IMR-90 (cell line): ENCODE measurements around the gene RPL35. TPM values are rescaled to one million over a fixed set of nuclear protein-coding genes. Genes with fewer than 3 reads are reported as not detected.

ENCODE experiments used
- ATAC-seq: fragments of 200-7000 bp; cut with Tn5 transposase; 2 replicates; pipeline ENCODE4 v1.9.1; 2020; ENCODE audit warnings: low read depth, mild to moderate bottlenecking, moderate library complexity
- BruUV-seq: library from RNA; stranded (reverse); fragments of 400-500 nt; replicated peaks from 2 replicates; lab custom pipeline; 2021; lab: Mats Ljungman, UMichigan
- CTCF ChIA-PET: fragments of 300-600 bp; formaldehyde crosslinking; extraction: SDS; loops from one replicate; lab custom pipeline; 2021; ENCODE audit warnings: antibody characterized with exemption; lab: Yijun Ruan, JAX
- POLR2A ChIA-PET: fragments of 300-600 bp; sonication (Branson Sonifier 250); formaldehyde crosslinking; loops from one replicate; lab custom pipeline; 2022; ENCODE audit warnings: antibody characterized with exemption; ENCODE audit not compliant: unreplicated experiment; lab: Charles Lee
- DNase-seq: peaks from one replicate; pipeline ENCODE4 v3.0.0; 2013
- H2AFZ ChIP-seq: replicated peaks from 2 replicates; pipeline ENCODE3; 2013; ENCODE audit warnings: low read length, mild to moderate bottlenecking; ENCODE audit not compliant: poor library complexity
- H2AK5ac ChIP-seq: 2 replicates; pipeline ENCODE4 v1.6.1; 2013; ENCODE audit warnings: low read depth, low read length, inconsistent platforms
- H2AK9ac ChIP-seq: replicated peaks from 2 replicates; pipeline ENCODE3; 2013; ENCODE audit warnings: mild to moderate bottlenecking, low read depth, low read length, moderate library complexity; ENCODE audit not compliant: poor library complexity
- H2BK120ac ChIP-seq: 2 replicates; pipeline ENCODE4 v1.6.1; 2013; ENCODE audit warnings: low read depth, low read length, inconsistent platforms
- H2BK15ac ChIP-seq: 3 replicates; pipeline ENCODE4 v1.6.1; 2013; ENCODE audit warnings: low read depth, low read length, inconsistent platforms
- H2BK20ac ChIP-seq: 2 replicates; pipeline ENCODE4 v1.6.1; 2013; ENCODE audit warnings: low read depth, mild to moderate bottlenecking, inconsistent platforms, low read length, moderate library complexity
- H2BK5ac ChIP-seq: 2 replicates; pipeline ENCODE4 v1.6.1; 2013; ENCODE audit warnings: mild to moderate bottlenecking, low read depth, low read length, inconsistent platforms; ENCODE audit not compliant: poor library complexity, severe bottlenecking
- H3K14ac ChIP-seq: replicated peaks from 2 replicates; pipeline ENCODE4 v1.6.1; 2013; ENCODE audit warnings: low read depth, low read length, inconsistent platforms
- H3K18ac ChIP-seq: 2 replicates; pipeline ENCODE4 v1.6.1; 2013; ENCODE audit warnings: low read depth, low read length, control low read depth
- H3K23ac ChIP-seq: 2 replicates; pipeline ENCODE4 v1.6.1; 2013; ENCODE audit warnings: low read depth, low read length, inconsistent platforms
- H3K27ac ChIP-seq: 2 replicates; pipeline ENCODE4 v1.5.1; 2013; ENCODE audit warnings: mild to moderate bottlenecking, control low read depth, low read length; ENCODE audit not compliant: insufficient read depth
- H3K27me3 ChIP-seq: 2 replicates; pipeline ENCODE4 v1.6.1; 2013; ENCODE audit warnings: low read length; ENCODE audit not compliant: control insufficient read depth, insufficient read depth
- H3K36me3 ChIP-seq: 2 replicates; pipeline ENCODE4 v1.6.1; 2013; ENCODE audit warnings: low read length, mixed read lengths; ENCODE audit not compliant: control insufficient read depth, insufficient read depth
- H3K4ac ChIP-seq: 2 replicates; pipeline ENCODE4 v1.6.1; 2013; ENCODE audit warnings: low read depth, low read length, inconsistent platforms
- H3K4me1 ChIP-seq: 2 replicates; pipeline ENCODE4 v1.6.1; 2013; ENCODE audit warnings: low read length, mixed read lengths; ENCODE audit not compliant: control insufficient read depth, insufficient read depth
- H3K4me2 ChIP-seq: 2 replicates; pipeline ENCODE4 v1.6.1; 2013; ENCODE audit warnings: low read depth, mild to moderate bottlenecking, control low read depth, low read length, moderate library complexity
- H3K4me3 ChIP-seq: 2 replicates; pipeline ENCODE4 v1.5.1; 2013; ENCODE audit warnings: low read depth, mild to moderate bottlenecking, control low read depth, low read length, moderate library complexity; ENCODE audit not compliant: insufficient read depth
- H3K56ac ChIP-seq: 2 replicates; pipeline ENCODE4 v1.6.1; 2013; ENCODE audit warnings: low read length, inconsistent platforms; ENCODE audit not compliant: insufficient read depth; ENCODE audit errors: extremely low read depth
- H3K79me1 ChIP-seq, 2 experiments: 2 replicates each; pipeline ENCODE4 v1.6.1; 2013; ENCODE audit warnings: low read length in 2 of 2, inconsistent platforms in 1 of 2, low read depth in 1 of 2
- H3K9ac ChIP-seq: 2 replicates; pipeline ENCODE4 v1.6.1; 2013; ENCODE audit warnings: low read depth, low read length, control low read depth
- H3K9me1 ChIP-seq: 2 replicates; pipeline ENCODE4 v1.6.1; 2013; ENCODE audit warnings: low read length, inconsistent platforms; ENCODE audit not compliant: insufficient read depth
- H3K9me3 ChIP-seq: 2 replicates; pipeline ENCODE4 v1.6.1; 2013; ENCODE audit warnings: low read length; ENCODE audit not compliant: control insufficient read depth, insufficient read depth
- H4K20me1 ChIP-seq: 2 replicates; pipeline ENCODE4 v1.6.1; 2013; ENCODE audit warnings: low read length, inconsistent platforms; ENCODE audit not compliant: insufficient read depth
- H4K5ac ChIP-seq: 2 replicates; pipeline ENCODE4 v1.6.1; 2013; ENCODE audit warnings: mild to moderate bottlenecking, low read depth, low read length, control low read depth
- H4K8ac ChIP-seq, 2 experiments: 2 replicates each; pipeline ENCODE4 v1.6.1; 2013; ENCODE audit warnings: low read depth in 2 of 2, low read length in 2 of 2, control low read depth in 1 of 2, inconsistent platforms in 1 of 2
- H4K91ac ChIP-seq: 2 replicates; pipeline ENCODE4 v1.6.1; 2013; ENCODE audit warnings: low read depth, low read length, inconsistent platforms; ENCODE audit not compliant: insufficient read depth
- BHLHE40 ChIP-seq: fragments of 150-350 bp; IDR thresholded peaks from 2 replicates; pipeline ENCODE4 v1.6.1; 2016; ENCODE audit warnings: mild to moderate bottlenecking, low read depth, low read length
- CEBPB ChIP-seq: IDR thresholded peaks from 2 replicates; pipeline ENCODE4 v1.6.1; 2012; ENCODE audit warnings: low read depth, low read length, improper control_type of control experiment
- CHD1 ChIP-seq: IDR thresholded peaks from 2 replicates; pipeline ENCODE4 v1.6.1; 2012; ENCODE audit warnings: low read depth, low read length, improper control_type of control experiment
- ELK1 ChIP-seq: fragments of 150-350 bp; IDR thresholded peaks from 2 replicates; pipeline ENCODE4 v1.6.1; 2016; ENCODE audit warnings: low read depth, mild to moderate bottlenecking, low read length, moderate library complexity, borderline replicate concordance
- FOS ChIP-seq: fragments of 150-350 bp; IDR thresholded peaks from 2 replicates; pipeline ENCODE4 v1.6.1; 2016; ENCODE audit warnings: low read depth, low read length
- MAZ ChIP-seq: IDR thresholded peaks from 2 replicates; pipeline ENCODE4 v1.6.1; 2012; ENCODE audit warnings: low read depth, mild to moderate bottlenecking, low read length, improper control_type of control experiment, moderate library complexity, borderline replicate concordance
- MXI1 ChIP-seq: IDR thresholded peaks from 2 replicates; pipeline ENCODE4 v1.6.1; 2012; ENCODE audit warnings: low read depth, mild to moderate bottlenecking, low read length, moderate library complexity, borderline replicate concordance
- NFE2L2 ChIP-seq: fragments of 150-350 bp; IDR thresholded peaks from 2 replicates; pipeline ENCODE4 v1.6.1; 2016; ENCODE audit warnings: low read depth, mild to moderate bottlenecking, low read length
- RFX5 ChIP-seq: IDR thresholded peaks from 2 replicates; pipeline ENCODE4 v1.8.0; 2012; ENCODE audit warnings: low read depth, mild to moderate bottlenecking, low read length, moderate library complexity
- SMC3 ChIP-seq: fragments of 150-350 bp; IDR thresholded peaks from 2 replicates; pipeline ENCODE4 v1.6.1; 2016; ENCODE audit warnings: low read depth, mild to moderate bottlenecking, antibody characterized with exemption, low read length, moderate library complexity
- USF2 ChIP-seq: fragments of 150-350 bp; IDR thresholded peaks from 2 replicates; pipeline ENCODE4 v1.6.1; 2017; ENCODE audit warnings: mild to moderate bottlenecking, antibody characterized with exemption, low read length, low read depth
- whole genome bisulfite sequencing, 2 experiments: methylation state at CpG; one replicate each; pipeline versions ENCODE4 v1.1.5 to v1.1.7; 2013; ENCODE audit warnings: missing lambda C conversion rate in 2 of 2; ENCODE audit not compliant: insufficient read length in 1 of 2; ENCODE audit errors: extremely low coverage in 2 of 2; 5-methylcytosine and 5-hydroxymethylcytosine counted together
- dilution Hi-C: fragments of 300-500 bp; cut with HindIII; formaldehyde crosslinking; loops from one replicate; pipeline ENCODE4 v1.14.3; 2018; ENCODE audit warnings: low sequenced_read_pairs; ENCODE audit not compliant: unreplicated experiment
- in situ Hi-C: fragments of 300-500 bp; cut with MboI; formaldehyde crosslinking; loops from 3 replicates; pipeline ENCODE4 v1.14.3; 2019; ENCODE audit warnings: low sequenced_read_pairs, inconsistent platforms, mixed read lengths
- intact Hi-C: fragments of 100-400 bp; cut with micrococcal nuclease; formaldehyde crosslinking; loops from 2 replicates; pipeline ENCODE4 v1.10.0; 2022
- polyA plus RNA-seq, 3 experiments: library from polyadenylated mRNA; depleted of rRNA; stranded (reverse); fragments of >200 nt; gene quantifications; 2 replicates each; pipeline ENCODE4 v1.2.3, GENCODE V29; 2012; ENCODE audit warnings: low replicate concordance in 1 of 3
- total RNA-seq: library from RNA; depleted of rRNA; stranded (reverse); fragments of >200 nt; gene quantifications from 2 replicates; pipeline ENCODE4 v1.2.3, GENCODE V29; 2012
- TF ChIP-seq, protein P1 (sequence below): conservative IDR thresholded peaks from 2 replicates; pipeline ENCODE4 v1.5.1; 2012; ENCODE audit warnings: mild to moderate bottlenecking, low read depth, low read length, improper control_type of control experiment

Gene RPL35
- total and polyA plus RNA-seq, 2 of the 4 experiments (the other 2 are of a cell fraction) = 881 to 1,650 TPM

GRCh38 chr9:124870723-124871122 lies 9.0 kb upstream of the RPL35 start:
- Histone ChIP-seq H4K91ac (peak overlapping the region; percentile 17; the same call in 1 of the 2 replicates), H4K20me1 (peaks cover 53% of the 10 kb centered on the region), H3K56ac (0 out of 2 replicates have a peak overlapping the region, but pooled peaks have one; percentile 45), H2BK5ac (peak overlapping the region; percentile 86), H3K4ac (peak overlapping the region; percentile 86), H2AK9ac (peak overlapping the region; percentile 97), H3K9ac (peak overlapping the region; percentile 98), H3K36me3 (peaks cover 31% of the 10 kb centered on the region), H3K18ac (no peak overlapping the region; the same call in 1 of the 2 replicates), H3K14ac (peak overlapping the region; percentile 85), H2BK120ac (no peak overlapping the region), H3K23ac (peak overlapping the region; percentile 96), H3K9me3 (no peaks in the 10 kb centered on the region), H4K5ac (peak overlapping the region; percentile 6; the same call in 1 of the 2 replicates), H3K9me1 (peaks cover 16% of the 10 kb centered on the region; the same call in 1 of the 2 replicates), H3K79me1 (peaks cover 15 to 76% of the 10 kb centered on the region in 2 experiments; a peak in 3 of 4 replicates), H3K27ac (peak overlapping the region; percentile 94), H4K8ac (peak overlapping the region in 1 of 2 experiments; percentile 22; a peak in 2 of 4 replicates), H2BK20ac (no peak overlapping the region), H2AFZ (no peak overlapping the region), H3K27me3 (no peaks in the 10 kb centered on the region), H3K4me3 (peak overlapping the region; percentile 69), H2BK15ac (no peak overlapping the region), H2AK5ac (peak overlapping the region; percentile 78), H3K4me1 (peaks cover 22% of the 10 kb centered on the region), H3K4me2 (peak overlapping the region; percentile 98)
- ChIA-PET POLR2A (no interaction called here), CTCF (no interaction called here)
- ATAC-seq = no peak
- BruUV-seq = no TSS peak
- WGBS, 2 experiments = 84% methylated on average over 6 of the region's 6 CpGs; no CpG with 5 or more reads in 1 of the 2 experiments
- in situ Hi-C loops = no loop called here
- no peak for DNase-seq
- intact Hi-C loops = loop anchor here (2.0 kb wide), 1 partner anchor 272 kb away; the partner anchor contains the start of gene SCAI
- TF ChIP-seq FOS (no peak), USF2 (no peak), MAZ (no peak), BHLHE40 (no peak), RFX5 (no peak), CHD1 (no peak), ELK1 (no peak), SMC3 (no peak), NFE2L2 (no peak), MXI1 (no peak), CEBPB (no peak)
- TF ChIP-seq, protein P1, sequence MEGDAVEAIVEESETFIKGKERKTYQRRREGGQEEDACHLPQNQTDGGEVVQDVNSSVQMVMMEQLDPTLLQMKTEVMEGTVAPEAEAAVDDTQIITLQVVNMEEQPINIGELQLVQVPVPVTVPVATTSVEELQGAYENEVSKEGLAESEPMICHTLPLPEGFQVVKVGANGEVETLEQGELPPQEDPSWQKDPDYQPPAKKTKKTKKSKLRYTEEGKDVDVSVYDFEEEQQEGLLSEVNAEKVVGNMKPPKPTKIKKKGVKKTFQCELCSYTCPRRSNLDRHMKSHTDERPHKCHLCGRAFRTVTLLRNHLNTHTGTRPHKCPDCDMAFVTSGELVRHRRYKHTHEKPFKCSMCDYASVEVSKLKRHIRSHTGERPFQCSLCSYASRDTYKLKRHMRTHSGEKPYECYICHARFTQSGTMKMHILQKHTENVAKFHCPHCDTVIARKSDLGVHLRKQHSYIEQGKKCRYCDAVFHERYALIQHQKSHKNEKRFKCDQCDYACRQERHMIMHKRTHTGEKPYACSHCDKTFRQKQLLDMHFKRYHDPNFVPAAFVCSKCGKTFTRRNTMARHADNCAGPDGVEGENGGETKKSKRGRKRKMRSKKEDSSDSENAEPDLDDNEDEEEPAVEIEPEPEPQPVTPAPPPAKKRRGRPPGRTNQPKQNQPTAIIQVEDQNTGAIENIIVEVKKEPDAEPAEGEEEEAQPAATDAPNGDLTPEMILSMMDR = no peak
- dilution Hi-C loops = no loop called here
